HT-29 (cell line): ENCODE measurements around the gene GORAB. TPM values are rescaled to one million over a fixed set of nuclear protein-coding genes. Genes with fewer than 3 reads are reported as not detected.

Source experiments
- DNase-seq: peaks from one replicate; pipeline ENCODE4 v3.0.0-alpha.2; 2015; ENCODE audit warnings: low spot score
- total RNA-seq: library from RNA; depleted of rRNA; stranded (reverse); fragments of >200 nt; shearing (Covaris generic); gene quantifications from 2 replicates; pipeline ENCODE4 v1.2.3, GENCODE V29; 2014; rRNA removed

Gene GORAB
- total RNA-seq, result 2.6 and 3.2 TPM in 2 replicates

GRCh38 chr1:170531758-170532657 lies at the start of gene GORAB:
GORAB (plus strand) TSS chr1:170532166; CDS start chr1:170532224, 58 bp downstream.
- peak; percentile 94 for DNase-seq

GRCh38 chr1:170483051-170483450 lies 48.9 kb upstream of the GORAB start:
- no peak for DNase-seq

DNA sequence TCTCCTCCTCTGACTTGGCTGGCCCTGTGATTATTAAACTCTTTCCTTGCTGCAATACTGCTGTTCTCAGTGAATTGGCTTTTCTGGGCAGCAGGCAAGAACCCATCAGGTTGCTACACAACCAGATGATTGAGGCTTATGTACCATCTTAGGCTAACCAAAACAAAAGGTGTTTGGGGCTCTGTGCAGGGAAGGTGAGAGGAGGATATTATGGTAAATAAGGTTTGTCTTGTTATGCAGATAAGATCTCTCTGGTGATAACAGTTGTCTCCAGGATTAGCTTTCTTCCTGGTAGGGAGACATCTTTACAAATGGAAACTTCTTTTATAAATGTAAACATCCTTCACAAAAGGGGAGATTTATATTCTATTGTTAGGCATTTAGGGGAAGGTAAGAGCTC lies 44.5 kb upstream of the GORAB start:
- no peak for DNase-seq

GRCh38 chr1:170491291-170491690 lies 40.7 kb upstream of the GORAB start:
- no peak for DNase-seq

GRCh38 chr1:170494369-170494768 lies 37.6 kb upstream of the GORAB start:
- no peak for DNase-seq

- no peak for DNase-seq
Measured at GRCh38 chr1:170495006-170495405, 37.0 kb upstream of the GORAB start.

- no peak for DNase-seq
Measured at GRCh38 chr1:170498876-170499275, 33.1 kb upstream of the GORAB start.

DNA sequence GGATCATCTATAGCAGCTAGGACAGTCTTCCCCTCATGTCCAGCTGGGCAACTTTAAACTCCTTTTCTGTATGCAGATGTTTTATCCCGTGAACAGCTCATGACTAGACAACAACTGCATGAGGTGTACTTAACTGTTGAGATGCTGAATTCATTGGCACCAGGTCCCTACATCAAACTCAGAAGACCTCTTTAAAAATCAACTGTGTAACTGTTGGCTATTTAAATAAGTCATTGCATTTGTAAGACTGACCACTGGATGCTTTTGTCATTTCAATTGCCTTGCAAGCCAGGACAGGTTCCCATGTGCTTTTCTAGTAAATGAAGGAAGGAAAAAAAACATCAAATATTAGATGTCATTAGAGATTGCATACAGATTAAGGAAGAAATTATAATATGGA lies 28.3 kb upstream of the GORAB start:
- DNase-seq, result no peak

DNA sequence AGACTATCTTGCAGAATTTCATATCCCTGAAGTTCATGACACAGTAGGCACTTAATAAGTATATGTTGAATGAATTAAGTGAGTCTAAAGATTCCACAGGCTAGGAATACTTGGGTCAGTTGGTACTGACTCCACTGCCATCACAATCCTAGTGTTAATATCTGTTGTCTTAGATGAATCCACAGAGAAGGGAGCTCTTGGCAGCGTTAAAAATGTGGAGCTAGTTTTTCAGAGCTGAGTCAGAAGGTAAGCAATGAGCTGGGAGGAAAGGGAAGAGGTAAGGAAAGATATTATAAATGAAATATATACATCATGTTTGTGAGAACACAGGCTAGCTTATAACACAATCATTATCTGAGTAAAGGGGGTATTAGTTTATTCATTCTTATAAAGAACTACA lies 21.8 kb upstream of the GORAB start:
- no peak for DNase-seq

DNA sequence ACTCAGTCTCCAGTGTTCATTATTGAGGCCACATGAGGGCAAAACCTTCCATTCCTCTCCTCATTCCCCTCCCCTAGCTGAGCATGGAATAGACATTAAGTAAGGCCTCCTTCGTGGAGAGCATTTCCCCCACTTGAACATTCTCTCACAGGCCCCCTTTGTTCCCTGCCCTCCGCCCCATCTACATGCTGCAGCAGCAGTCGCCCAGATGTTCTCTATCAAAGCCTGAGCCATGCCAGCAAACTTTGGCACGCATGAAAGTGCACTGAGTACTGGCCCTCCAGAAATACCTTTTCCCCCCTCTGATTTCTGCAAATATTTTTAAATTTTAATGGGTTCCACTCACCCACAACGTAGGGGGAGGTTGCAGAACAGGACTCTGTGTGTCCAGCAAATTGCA lies 20.9 kb upstream of the GORAB start:
- no peak for DNase-seq

DNA sequence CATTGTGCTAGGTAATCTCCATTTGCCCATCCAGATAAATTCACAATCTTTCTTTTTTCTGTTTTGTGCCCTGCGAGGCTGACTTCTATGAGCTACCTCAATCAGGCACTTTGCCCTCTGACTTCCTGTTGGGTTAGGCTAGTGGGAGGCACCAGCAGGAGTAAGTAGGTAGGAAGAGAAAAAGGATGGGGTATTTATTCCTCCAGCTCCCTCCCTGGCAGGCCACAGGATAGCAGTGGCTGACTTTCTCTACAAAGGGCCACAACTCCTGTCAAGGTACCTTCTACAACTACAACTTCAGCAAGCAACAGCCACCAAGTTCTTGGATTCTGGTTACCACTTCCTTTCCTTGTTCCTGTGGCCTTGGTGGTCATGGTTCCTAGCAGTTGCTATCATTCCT lies 18.8 kb upstream of the GORAB start:
- no peak for DNase-seq

- no peak for DNase-seq
Measured at GRCh38 chr1:170518185-170518834, 13.7 kb upstream of the GORAB start.

- DNase-seq, result no peak
Measured at GRCh38 chr1:170518965-170519364, 13.0 kb upstream of the GORAB start.

DNA sequence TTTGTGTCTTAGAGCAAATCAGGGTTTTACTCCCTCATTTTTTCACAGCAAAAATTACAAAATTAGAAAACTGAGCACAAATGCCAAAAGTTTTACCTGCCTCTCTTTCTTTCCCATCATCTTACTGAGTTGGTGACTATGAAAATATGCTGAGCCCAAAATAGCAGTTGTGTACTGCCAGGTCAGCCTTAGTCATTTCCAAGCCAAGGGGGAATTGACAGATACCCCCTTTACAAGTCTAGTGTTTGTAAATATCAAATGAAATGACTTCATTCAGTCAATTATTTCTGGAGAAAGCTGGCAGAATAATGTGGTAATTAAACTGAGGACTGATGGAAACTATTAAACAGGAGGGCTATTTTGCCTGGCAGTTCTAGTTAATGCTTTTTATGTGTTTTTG lies 11.4 kb upstream of the GORAB start:
- no peak for DNase-seq

GRCh38 chr1:170521818-170522217 lies 10.1 kb upstream of the GORAB start:
- no peak for DNase-seq

DNA sequence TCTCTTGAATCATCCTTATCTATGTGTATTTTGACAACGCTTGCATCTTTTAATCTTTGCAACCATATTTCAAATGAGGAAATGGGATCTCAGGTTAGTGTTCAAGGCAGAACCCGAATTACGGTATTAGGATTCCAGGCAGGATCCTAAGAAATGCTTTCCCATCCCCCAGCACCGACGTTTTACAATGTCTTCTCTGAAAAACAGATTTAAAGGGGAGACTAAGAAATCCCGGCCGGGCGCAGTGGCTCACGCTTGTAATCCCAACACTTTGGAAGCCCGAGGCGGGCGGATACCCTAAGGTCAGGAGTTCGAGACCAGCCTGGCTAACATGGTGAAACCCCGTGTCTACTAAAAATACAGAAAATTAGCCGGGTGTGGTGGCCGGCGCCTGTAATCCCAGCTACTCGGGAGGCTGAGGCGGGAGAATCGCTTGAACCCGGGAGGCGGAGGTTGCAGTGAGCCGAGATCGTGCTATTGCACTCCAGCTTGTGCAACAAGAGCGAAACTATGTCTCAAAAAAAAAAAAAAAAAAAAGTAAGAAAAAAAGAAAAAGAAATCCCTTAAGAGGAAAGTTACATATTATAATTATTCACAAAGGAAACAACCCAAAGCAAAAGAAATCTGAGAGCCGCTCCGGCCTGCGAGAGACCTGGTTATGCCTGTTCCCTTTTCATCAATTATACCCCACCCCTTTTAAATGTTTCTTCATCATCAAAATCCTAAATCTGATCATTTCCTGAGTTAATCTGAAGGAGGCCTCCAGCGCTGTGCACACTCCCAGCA lies 801 bp upstream of the GORAB start:
- DNase-seq, result peak; percentile 18

DNA sequence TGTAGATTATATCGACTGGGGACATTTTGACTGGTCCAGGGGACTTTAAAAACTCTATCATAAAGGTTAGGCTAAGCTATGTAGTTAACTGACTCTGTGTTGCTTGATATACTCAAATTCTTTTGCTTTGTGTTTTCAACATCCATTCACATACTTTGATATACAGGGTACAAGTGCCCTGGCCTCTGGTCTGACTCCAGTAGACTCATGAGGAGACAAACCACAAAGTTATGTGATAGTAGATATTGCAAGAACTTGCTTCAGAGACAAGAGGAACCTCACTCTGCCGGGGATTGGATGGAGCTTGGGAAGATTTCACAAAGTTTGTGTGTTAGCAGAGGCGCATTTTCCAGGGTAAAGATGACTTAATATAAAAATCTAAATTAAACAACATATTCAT lies 1.3 kb downstream of the GORAB start:
- DNase-seq, result no peak

DNA sequence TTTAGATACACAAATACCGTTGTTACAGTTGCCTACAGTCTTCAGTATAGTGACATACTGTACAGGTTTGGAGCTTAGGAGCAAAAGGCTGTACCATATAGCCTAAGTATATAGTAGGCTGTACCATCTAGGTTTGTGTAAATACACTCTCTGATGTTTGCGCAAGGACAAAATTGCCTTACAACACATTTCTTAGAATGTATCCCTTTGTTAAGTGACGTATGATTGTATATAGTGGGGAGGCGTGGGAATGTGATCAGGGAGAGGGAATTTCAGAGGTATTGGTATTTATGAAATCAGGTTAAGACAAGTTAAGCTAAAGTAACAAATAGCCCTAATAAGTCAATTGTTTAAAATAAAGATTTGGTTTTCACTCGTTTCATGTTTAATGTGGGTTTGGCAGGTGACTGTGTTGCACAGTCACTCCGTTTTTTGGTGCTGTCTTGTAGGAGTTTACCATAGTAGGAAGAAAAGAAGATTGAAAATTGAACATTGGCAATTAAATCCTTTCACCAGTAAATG lies 2.7 kb downstream of the GORAB start:
- no peak for DNase-seq

GRCh38 chr1:170535418-170535817 lies 3.5 kb downstream of the GORAB start:
- no peak for DNase-seq

DNA sequence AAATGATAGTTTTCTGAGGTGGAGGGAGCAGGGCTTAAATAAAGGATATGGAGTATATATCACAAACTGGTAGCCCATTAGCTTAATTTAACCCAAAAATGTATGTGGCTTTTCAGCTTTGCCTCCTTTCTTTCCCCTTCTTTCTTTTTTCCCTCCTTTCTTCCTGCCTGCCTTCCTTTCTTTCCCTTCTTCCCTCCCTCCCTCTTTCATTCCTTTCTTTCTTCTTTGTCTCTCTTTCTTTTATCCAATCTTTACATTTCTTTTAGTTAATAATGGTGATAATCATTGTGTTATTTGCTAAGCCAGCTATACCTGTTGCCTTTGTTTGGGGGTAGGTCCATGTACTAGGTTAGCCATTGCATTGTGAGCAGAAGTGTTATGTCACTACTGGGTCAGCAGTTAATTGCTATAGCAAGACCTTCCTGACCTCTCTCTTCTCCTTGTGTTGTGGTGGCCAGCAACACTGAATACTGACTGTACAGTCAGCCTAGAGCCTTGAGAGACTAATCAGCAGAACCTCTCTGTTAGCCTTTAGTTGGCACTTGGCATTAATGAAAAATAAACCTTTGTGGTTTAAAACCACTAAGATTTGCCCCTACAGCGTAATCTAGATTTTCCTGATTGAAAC lies 5.1 kb downstream of the GORAB start:
- no peak for DNase-seq

GRCh38 chr1:170537798-170538503 lies 6.0 kb downstream of the GORAB start:
- DNase-seq, result no peak
